Measurements from ENCODE around the gene GRM1. TPM values are rescaled to one million over a fixed set of nuclear protein-coding genes. Genes with fewer than 3 reads are reported as not detected.

The GRM1 gene
- total and polyA plus RNA-seq, 2 donors (not counting 1 experiment from before 2014, with no cell fraction given): 0.17 TPM; not detected in 1

DNA sequence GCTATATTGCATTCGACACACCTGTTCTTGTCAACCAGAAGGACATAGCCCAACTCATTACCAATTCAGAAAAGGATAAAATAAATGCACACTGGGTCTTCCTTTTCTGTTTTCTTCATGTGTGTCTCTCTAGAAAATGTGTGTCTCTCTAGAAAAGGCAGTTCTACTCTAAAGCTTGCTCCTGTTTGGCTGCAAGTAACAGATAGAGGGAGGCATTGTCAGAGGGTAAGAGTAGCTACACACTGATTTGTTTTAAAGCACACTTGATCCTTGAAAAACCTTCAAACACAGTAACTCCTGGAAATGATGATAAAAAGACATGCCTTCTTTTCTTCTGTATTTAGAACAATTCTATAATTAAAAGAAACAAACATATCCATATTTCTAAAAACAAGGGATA lies 21.3 kb downstream of the GRM1 start:
- H3K79me2 ChIP-seq (ENCODE audit: control insufficient read depth, insufficient read depth, low read length): no peaks in the 10 kb centered on the region
- H3K4me1 ChIP-seq (ENCODE audit: control insufficient read depth, extremely low read depth, insufficient read depth, low read length): no peaks in the 10 kb centered on the region
- no peak overlapping the region for H3K27ac ChIP-seq (ENCODE audit: insufficient read depth, low read length)
- no peaks in the 10 kb centered on the region for H3K36me3 ChIP-seq (ENCODE audit: control insufficient read depth, insufficient read depth, low read length)
- DNase-seq (ENCODE audit: low read depth in 2 of 2): no peak
- H3K4me3 ChIP-seq (replicated peaks in 1 of 4; ENCODE audit: control extremely low read depth in 1 of 4, insufficient read depth in 1 of 4, low read depth in 3 of 4, low read length in 4 of 4): no peak overlapping the region
- no peak overlapping the region for H3K4me2 ChIP-seq (ENCODE audit: extremely low read depth, insufficient read depth, low read length)
- H3K9me3 ChIP-seq (ENCODE audit: control insufficient read depth, insufficient read depth, low read depth, low read length): no peaks in the 10 kb centered on the region
- TF ChIP-seq CTCF (conservative IDR thresholded peaks at IDR 0.05 in 1 of 2, IDR thresholded peaks at IDR 0.05 in 1 of 2; ENCODE audit: low read depth in 1 of 2, low read length in 2 of 2) (no peak), EZH2 (IDR thresholded peaks at IDR 0.05; ENCODE audit: low read length, missing control alignments) (no peak)
- H4K20me1 ChIP-seq (ENCODE audit: control insufficient read depth, extremely low read depth, insufficient read depth, low read length): no peaks in the 10 kb centered on the region
- no peak overlapping the region for H2AFZ ChIP-seq (ENCODE audit: low read length)
- H3K27me3 ChIP-seq (ENCODE audit: control insufficient read depth, insufficient read depth, low read length): no peaks in the 10 kb centered on the region
- H3K9ac ChIP-seq (ENCODE audit: insufficient read depth, low read length): no peak overlapping the region

DNA sequence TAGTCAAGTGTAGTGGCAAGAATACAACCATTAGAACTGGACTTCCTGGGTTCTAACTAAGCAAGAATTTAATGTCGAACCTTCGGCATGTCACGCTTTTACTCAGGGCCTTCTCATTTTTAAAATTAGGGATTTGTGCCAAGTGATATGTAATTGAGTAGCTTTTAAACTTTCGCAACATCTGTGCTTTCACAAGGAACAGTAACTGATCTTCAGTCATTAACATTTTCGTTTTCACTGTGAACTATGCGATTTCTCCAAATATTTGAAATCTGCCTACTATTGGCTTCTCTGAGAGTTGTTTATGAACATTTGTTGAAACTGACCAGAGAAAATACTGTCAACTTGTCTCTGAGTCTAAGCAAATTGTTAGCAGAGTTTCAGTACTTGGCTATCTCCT lies 27.6 kb downstream of the GRM1 start:
- H3K4me2 ChIP-seq (ENCODE audit: extremely low read depth, insufficient read depth, low read length): no peak overlapping the region
- no peak overlapping the region for H3K9ac ChIP-seq (ENCODE audit: insufficient read depth, low read length)
- no peak overlapping the region for H2AFZ ChIP-seq (ENCODE audit: low read length)
- no peak for TF ChIP-seq CTCF (conservative IDR thresholded peaks at IDR 0.05 in 1 of 2, IDR thresholded peaks at IDR 0.05 in 1 of 2; ENCODE audit: low read depth in 1 of 2, low read length in 2 of 2)
- TF ChIP-seq EZH2 (IDR thresholded peaks at IDR 0.05; ENCODE audit: low read length, missing control alignments): no peak
- no peaks in the 10 kb centered on the region for H3K79me2 ChIP-seq (ENCODE audit: control insufficient read depth, insufficient read depth, low read length)
- no peaks in the 10 kb centered on the region for H3K4me1 ChIP-seq (ENCODE audit: control insufficient read depth, extremely low read depth, insufficient read depth, low read length)
- no peak for DNase-seq (ENCODE audit: low read depth in 2 of 2)
- H3K4me3 ChIP-seq (replicated peaks in 1 of 4; ENCODE audit: control extremely low read depth in 1 of 4, insufficient read depth in 1 of 4, low read depth in 3 of 4, low read length in 4 of 4): no peak overlapping the region
- H3K27me3 ChIP-seq (ENCODE audit: control insufficient read depth, insufficient read depth, low read length): no peaks in the 10 kb centered on the region
- H4K20me1 ChIP-seq (ENCODE audit: control insufficient read depth, extremely low read depth, insufficient read depth, low read length): no peaks in the 10 kb centered on the region
- no peaks in the 10 kb centered on the region for H3K36me3 ChIP-seq (ENCODE audit: control insufficient read depth, insufficient read depth, low read length)
- no peak overlapping the region for H3K27ac ChIP-seq (ENCODE audit: insufficient read depth, low read length)
- no peaks in the 10 kb centered on the region for H3K9me3 ChIP-seq (ENCODE audit: control insufficient read depth, insufficient read depth, low read depth, low read length)

DNA sequence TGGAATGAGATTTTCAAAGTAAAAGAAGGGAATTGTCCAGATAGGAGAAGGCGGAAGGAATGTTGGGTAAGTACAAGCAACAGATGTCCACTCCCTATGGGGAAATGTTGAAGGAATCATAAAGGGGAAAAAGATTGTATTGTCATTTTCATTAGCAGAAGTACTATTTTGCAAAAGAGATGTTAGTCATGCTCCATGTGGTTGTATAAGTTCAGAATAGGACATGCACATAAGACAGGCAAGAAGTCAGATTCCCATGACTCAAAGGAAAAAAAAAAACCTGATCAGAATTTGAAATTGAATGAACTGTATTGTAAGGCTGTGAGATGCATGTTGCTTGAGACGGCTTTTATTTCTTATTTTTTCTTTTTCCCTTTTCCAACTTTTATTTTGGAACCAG lies 36.8 kb downstream of the GRM1 start:
- Histone ChIP-seq H2AFZ (ENCODE audit: low read length) (no peak overlapping the region), H3K79me2 (ENCODE audit: control insufficient read depth, insufficient read depth, low read length) (no peaks in the 10 kb centered on the region), H3K36me3 (ENCODE audit: control insufficient read depth, insufficient read depth, low read length) (no peaks in the 10 kb centered on the region), H3K4me1 (ENCODE audit: control insufficient read depth, extremely low read depth, insufficient read depth, low read length) (no peaks in the 10 kb centered on the region), H3K9ac (ENCODE audit: insufficient read depth, low read length) (no peak overlapping the region), H3K4me2 (ENCODE audit: extremely low read depth, insufficient read depth, low read length) (no peak overlapping the region), H3K9me3 (ENCODE audit: control insufficient read depth, insufficient read depth, low read depth, low read length) (no peaks in the 10 kb centered on the region), H3K27ac (ENCODE audit: insufficient read depth, low read length) (no peak overlapping the region), H3K27me3 (ENCODE audit: control insufficient read depth, insufficient read depth, low read length) (no peaks in the 10 kb centered on the region), H4K20me1 (ENCODE audit: control insufficient read depth, extremely low read depth, insufficient read depth, low read length) (no peaks in the 10 kb centered on the region), H3K4me3 (replicated peaks in 1 of 4; ENCODE audit: control extremely low read depth in 1 of 4, insufficient read depth in 1 of 4, low read depth in 3 of 4, low read length in 4 of 4) (no peak overlapping the region)
- DNase-seq (ENCODE audit: low read depth in 2 of 2): no peak
- TF ChIP-seq CTCF (conservative IDR thresholded peaks at IDR 0.05 in 1 of 2, IDR thresholded peaks at IDR 0.05 in 1 of 2; ENCODE audit: low read depth in 1 of 2, low read length in 2 of 2) (no peak), EZH2 (IDR thresholded peaks at IDR 0.05; ENCODE audit: low read length, missing control alignments) (no peak)
